ENCODE data around the gene SLC36A4. TPM values are rescaled to one million over a fixed set of nuclear protein-coding genes. Genes with fewer than 3 reads are reported as not detected.

Gene SLC36A4
- total and polyA plus RNA-seq, 9 of the 15 experiments (the other 6 are each of a cell fraction or from before 2014, with no cell fraction given): 1.4 to 8.0 (median 5.4) TPM

- no peak overlapping the region for H2AFZ ChIP-seq (ENCODE audit: low read depth, low read length)
- no peaks in the 10 kb centered on the region for H3K79me2 ChIP-seq (ENCODE audit: control insufficient read depth, insufficient read depth, low read length)
- H3K9ac ChIP-seq (ENCODE audit: insufficient read depth in 1 of 2, low read depth in 2 of 2, low read length in 2 of 2): no peak overlapping the region
- no peak overlapping the region for H3K27ac ChIP-seq (ENCODE audit: extremely low read depth, low read depth, low read length)
- H3K27me3 ChIP-seq (ENCODE audit: control insufficient read depth in 2 of 2, insufficient read depth in 2 of 2, low read length in 2 of 2): no peaks in the 10 kb centered on the region
- no peak overlapping the region for H3K4me3 ChIP-seq
- H3K4me1 ChIP-seq (replicated peaks in 1 of 2; ENCODE audit: control insufficient read depth in 2 of 2, insufficient read depth in 2 of 2, low read length in 2 of 2): no peaks in the 10 kb centered on the region
- H3K9me1 ChIP-seq (ENCODE audit: control insufficient read depth, insufficient read depth, low read length): no peaks in the 10 kb centered on the region
- no peaks in the 10 kb centered on the region for H3K36me3 ChIP-seq (ENCODE audit: control insufficient read depth, insufficient read depth, low read length)
- TF ChIP-seq CTBP1 (IDR thresholded peaks at IDR 0.05; ENCODE audit: borderline replicate concordance) (no peak), ZEB2 (IDR thresholded peaks at IDR 0.05) (no peak), JUND (IDR thresholded peaks at IDR 0.05; ENCODE audit: borderline replicate concordance, low read depth, low read length) (no peak), JUND (tag; IDR thresholded peaks at IDR 0.05; ENCODE audit: borderline replicate concordance, low read depth, low read length) (no peak), GATA2 (CRISPR knock-in tag; IDR thresholded peaks at IDR 0.05) (no peak), NRF1 (conservative IDR thresholded peaks at IDR 0.05 in 1 of 2, IDR thresholded peaks at IDR 0.05 in 1 of 2) (no peak), LARP7 (IDR thresholded peaks at IDR 0.05) (no peak), ZKSCAN1 (IDR thresholded peaks at IDR 0.05; ENCODE audit: low read depth, low read length) (no peak), SAFB2 (IDR thresholded peaks at IDR 0.05; ENCODE audit: borderline replicate concordance, low read depth, low read length, severe bottlenecking) (no peak), KDM1A (IDR thresholded peaks at IDR 0.05) (no peak), FOS (IDR thresholded peaks at IDR 0.05; ENCODE audit: extremely low read depth, insufficient read length) (no peak)
- TF ChIP-seq, protein P1, sequence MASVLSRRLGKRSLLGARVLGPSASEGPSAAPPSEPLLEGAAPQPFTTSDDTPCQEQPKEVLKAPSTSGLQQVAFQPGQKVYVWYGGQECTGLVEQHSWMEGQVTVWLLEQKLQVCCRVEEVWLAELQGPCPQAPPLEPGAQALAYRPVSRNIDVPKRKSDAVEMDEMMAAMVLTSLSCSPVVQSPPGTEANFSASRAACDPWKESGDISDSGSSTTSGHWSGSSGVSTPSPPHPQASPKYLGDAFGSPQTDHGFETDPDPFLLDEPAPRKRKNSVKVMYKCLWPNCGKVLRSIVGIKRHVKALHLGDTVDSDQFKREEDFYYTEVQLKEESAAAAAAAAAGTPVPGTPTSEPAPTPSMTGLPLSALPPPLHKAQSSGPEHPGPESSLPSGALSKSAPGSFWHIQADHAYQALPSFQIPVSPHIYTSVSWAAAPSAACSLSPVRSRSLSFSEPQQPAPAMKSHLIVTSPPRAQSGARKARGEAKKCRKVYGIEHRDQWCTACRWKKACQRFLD (CRISPR knock-in tag; IDR thresholded peaks at IDR 0.05): no peak
- in situ Hi-C loops (cut with MboI) (no loop called here), intact Hi-C loops (cut with micrococcal nuclease) (no loop called here)
- no peak overlapping the region for H3K4me2 ChIP-seq (ENCODE audit: insufficient read depth, low read length)
- BruUV-seq (replicated peaks): no TSS peak
- no peak for DNase-seq (ENCODE audit: extremely low read depth in 1 of 4, low spot score in 3 of 4)
- ChIA-PET POLR2A (no interaction called here), CTCF (ENCODE audit: low intra/inter-chr PET ratio) (no interaction called here)
- H3K9me3 ChIP-seq (replicated peaks; ENCODE audit: control insufficient read depth, insufficient read depth, low read depth, low read length): no peaks in the 10 kb centered on the region
- no peak for FAIRE-seq
- ATAC-seq: no peak
- H4K20me1 ChIP-seq (replicated peaks; ENCODE audit: control insufficient read depth, insufficient read depth, low read length): no peaks in the 10 kb centered on the region
These were observed 15.8 kb upstream of the SLC36A4 start for GRCh38 chr11:93213622-93214021.
